Measurements from ENCODE around the gene RAB39A. TPM values are rescaled to one million over a fixed set of nuclear protein-coding genes. Genes with fewer than 3 reads are reported as not detected.
"Not testable (repeated sequence)": the region's sequence is repeated elsewhere in the genome, so short reads cannot be mapped to it uniquely, and the experiment has no call there.

Gene RAB39A
- total and polyA plus RNA-seq, 4 donors, result 0.30 to 3.6 (median 2.5) TPM

DNA sequence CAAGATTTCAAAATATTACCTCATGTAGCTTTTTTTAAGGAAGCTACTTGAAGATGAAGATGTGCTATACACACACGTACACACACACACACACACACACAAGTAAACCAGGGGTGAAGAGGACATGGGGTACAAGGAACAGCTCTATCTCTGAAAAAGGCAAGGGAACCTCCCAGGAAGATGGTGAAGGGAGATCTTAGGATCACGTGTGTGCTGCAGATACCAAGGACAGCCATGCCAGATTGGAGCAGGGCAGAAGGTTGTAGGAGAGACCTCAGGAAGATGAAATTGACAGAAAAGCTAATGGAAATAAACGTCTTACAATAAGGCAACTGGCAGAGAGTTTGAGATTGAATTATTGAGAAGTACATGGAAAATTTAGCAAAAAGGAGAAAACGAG is 19.7 kb downstream of the RAB39A start:
- H3K27ac ChIP-seq (ENCODE audit: low read depth in 1 of 2, low read length in 1 of 2), result no peak overlapping the region
- no peak overlapping the region for H3K4me3 ChIP-seq
- H3K27me3 ChIP-seq (ENCODE audit: control insufficient read depth in 3 of 3, insufficient read depth in 3 of 3, low read length in 2 of 3), result no peaks in the 10 kb centered on the region
- WGBS, 2 donors, result 82% methylated on average over 4 of the region's 4 CpGs
- H3K9ac ChIP-seq (ENCODE audit: insufficient read depth in 1 of 2, low read length in 2 of 2), result no peak overlapping the region
- DNase-seq, result no peak
- H3K4me1 ChIP-seq (ENCODE audit: control insufficient read depth in 5 of 5, insufficient read depth in 5 of 5, low read length in 5 of 5), result no peaks in the 10 kb centered on the region
- no peak for TF ChIP-seq CTCF (IDR thresholded peaks at IDR 0.05; ENCODE audit: control extremely low read depth, extremely low read depth)
- no peak for ATAC-seq (ENCODE audit: insufficient read depth, low FRiP score)
- no peaks in the 10 kb centered on the region for H3K36me3 ChIP-seq (ENCODE audit: control insufficient read depth in 4 of 4, insufficient read depth in 4 of 4, low read length in 4 of 4)
- H3K9me3 ChIP-seq (ENCODE audit: control insufficient read depth in 4 of 4, insufficient read depth in 3 of 4, low read length in 3 of 4), result no peaks in the 10 kb centered on the region

DNA sequence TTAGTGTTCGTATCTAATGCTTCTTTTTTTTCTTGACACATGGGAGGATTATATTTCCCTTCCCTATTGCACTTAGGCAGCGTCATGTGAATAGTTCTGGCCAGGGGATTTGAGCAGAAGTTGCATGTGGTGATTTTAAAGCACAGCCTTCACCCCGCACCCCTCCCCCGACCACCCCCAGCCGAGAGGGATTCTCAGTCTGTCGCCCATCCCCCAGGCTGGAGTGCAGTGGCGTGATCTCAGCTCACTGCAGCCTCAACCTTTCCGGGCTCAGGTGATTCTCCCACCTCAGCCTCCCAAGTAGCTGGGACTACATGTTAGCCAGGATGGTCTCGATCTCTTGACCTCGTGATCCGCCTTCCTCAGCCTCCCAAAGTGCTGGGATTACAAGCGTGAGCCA is 20.1 kb downstream of the RAB39A start:
- 88 to 93% methylated on average over 12 of the region's 12 CpGs for WGBS, 2 donors
- not testable (repeated sequence) for H3K27me3 ChIP-seq (ENCODE audit: control insufficient read depth in 3 of 3, insufficient read depth in 3 of 3, low read length in 2 of 3); H3K4me1 ChIP-seq (ENCODE audit: control insufficient read depth in 5 of 5, insufficient read depth in 5 of 5, low read length in 5 of 5); H3K36me3 ChIP-seq (ENCODE audit: control insufficient read depth in 4 of 4, insufficient read depth in 4 of 4, low read length in 4 of 4); H3K9me3 ChIP-seq (ENCODE audit: control insufficient read depth in 4 of 4, insufficient read depth in 3 of 4, low read length in 3 of 4); H3K9ac ChIP-seq (ENCODE audit: insufficient read depth in 1 of 2, low read length in 2 of 2); ATAC-seq (ENCODE audit: insufficient read depth, low FRiP score); DNase-seq; H3K27ac ChIP-seq (ENCODE audit: low read depth in 1 of 2, low read length in 1 of 2); H3K4me3 ChIP-seq

- no peak overlapping the region for H3K27ac ChIP-seq (ENCODE audit: low read depth in 1 of 2, low read length in 1 of 2)
- TF ChIP-seq CTCF (IDR thresholded peaks at IDR 0.05; ENCODE audit: control extremely low read depth, extremely low read depth), result no peak
- no peak overlapping the region for H3K9ac ChIP-seq (ENCODE audit: insufficient read depth in 1 of 2, low read length in 2 of 2)
- no peak overlapping the region for H3K4me3 ChIP-seq
- H3K4me1 ChIP-seq (ENCODE audit: control insufficient read depth in 5 of 5, insufficient read depth in 5 of 5, low read length in 5 of 5), result no peaks in the 10 kb centered on the region
- no peaks in the 10 kb centered on the region for H3K36me3 ChIP-seq (ENCODE audit: control insufficient read depth in 4 of 4, insufficient read depth in 4 of 4, low read length in 4 of 4)
- ATAC-seq (ENCODE audit: insufficient read depth, low FRiP score) (no peak), DNase-seq (no peak)
- no peaks in the 10 kb centered on the region for H3K27me3 ChIP-seq (ENCODE audit: control insufficient read depth in 3 of 3, insufficient read depth in 3 of 3, low read length in 2 of 3)
- H3K9me3 ChIP-seq (ENCODE audit: control insufficient read depth in 4 of 4, insufficient read depth in 3 of 4, low read length in 3 of 4), result no peaks in the 10 kb centered on the region
Measured at GRCh38 chr11:107951155-107951554, 22.9 kb downstream of the RAB39A start.

GRCh38 chr11:107953446-107953845 is 25.2 kb downstream of the RAB39A start:
- H3K36me3 ChIP-seq (ENCODE audit: control insufficient read depth in 4 of 4, insufficient read depth in 4 of 4, low read length in 4 of 4), result no peaks in the 10 kb centered on the region
- no peak overlapping the region for H3K4me3 ChIP-seq
- no peak overlapping the region for H3K9ac ChIP-seq (ENCODE audit: insufficient read depth in 1 of 2, low read length in 2 of 2)
- peaks cover 0 to 1% (median 0%) of the 10 kb centered on the region in 5 donors for H3K4me1 ChIP-seq (ENCODE audit: control insufficient read depth in 5 of 5, insufficient read depth in 5 of 5, low read length in 5 of 5)
- H3K9me3 ChIP-seq (ENCODE audit: control insufficient read depth in 4 of 4, insufficient read depth in 3 of 4, low read length in 3 of 4), result no peaks in the 10 kb centered on the region
- DNase-seq (no peak), ATAC-seq (ENCODE audit: insufficient read depth, low FRiP score) (no peak)
- H3K27me3 ChIP-seq (ENCODE audit: control insufficient read depth in 3 of 3, insufficient read depth in 3 of 3, low read length in 2 of 3), result no peaks in the 10 kb centered on the region
- no peak overlapping the region for H3K27ac ChIP-seq (ENCODE audit: low read depth in 1 of 2, low read length in 1 of 2)
- WGBS, 2 donors, result 71 to 78% methylated on average over 3 of the region's 3 CpGs
- TF ChIP-seq CTCF (IDR thresholded peaks at IDR 0.05; ENCODE audit: control extremely low read depth, extremely low read depth), result no peak
